Renal cortex interstitium (tissue), 11 donors: ENCODE measurements around the gene IL15RA. TPM values are rescaled to one million over a fixed set of nuclear protein-coding genes. Genes with fewer than 3 reads are reported as not detected.

Experiments used
- DNase-seq, 11 donors: peaks; one replicate each; pipeline ENCODE4 v3.0.0-alpha.2; 2013; ENCODE audit warnings: low read depth in 9 of 11, low spot score in 4 of 11; ENCODE audit errors: extremely low read depth in 1 of 11
- polyA plus RNA-seq, 3 donors: library from polyadenylated mRNA; unstranded; fragments of 120-200 nt; gene quantifications; one replicate each; pipeline ENCODE4 v1.2.1, GENCODE V29; 2013; ENCODE audit not compliant: insufficient read length in 3 of 3

IL15RA gene
- polyA plus RNA-seq, 3 donors, result 1.6 to 2.4 (median 1.7) TPM

DNA sequence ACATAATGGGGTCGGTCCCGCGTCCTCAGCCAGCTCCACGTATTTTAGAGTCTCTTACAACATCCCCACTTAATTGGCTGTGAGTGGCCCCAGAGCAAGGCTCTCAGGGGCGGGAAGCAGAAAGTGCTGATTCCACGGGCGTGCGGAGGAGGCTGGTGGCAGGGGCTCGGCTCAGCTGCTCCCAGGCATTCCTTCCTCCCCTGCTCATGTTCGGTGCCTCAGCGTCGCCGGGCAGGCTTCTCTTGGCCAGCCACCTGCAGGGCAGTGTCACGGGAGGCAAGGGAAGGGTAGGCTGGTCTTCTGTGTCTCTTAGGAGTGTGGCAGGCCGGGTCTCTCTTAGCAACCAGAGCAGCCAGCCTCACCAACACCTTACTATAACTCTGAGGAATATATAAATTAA lies 33.8 kb downstream of the IL15RA start:
- DNase-seq, result peak in 1 of 11 donors; percentile 33

DNA sequence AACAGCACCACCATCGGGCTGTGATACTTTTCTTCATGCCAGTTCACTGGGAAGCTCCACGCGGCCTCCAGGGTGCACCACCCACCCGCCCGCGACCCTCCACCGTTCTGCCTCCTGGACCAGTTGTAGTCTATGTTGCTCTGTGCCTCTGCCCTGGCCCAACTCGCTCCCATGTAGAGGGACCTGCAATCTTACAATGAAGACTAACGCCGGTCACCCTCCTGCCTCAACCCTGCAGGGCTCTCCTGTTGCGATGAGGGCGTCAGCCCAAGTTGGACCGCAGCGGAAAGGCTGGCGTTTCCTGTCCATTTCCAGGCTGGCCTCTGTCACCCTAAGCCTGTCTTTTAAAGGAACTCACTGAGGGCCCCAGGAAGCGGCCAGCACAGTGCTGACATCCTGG lies 34.9 kb downstream of the IL15RA start:
- DNase-seq, result no peak

DNA sequence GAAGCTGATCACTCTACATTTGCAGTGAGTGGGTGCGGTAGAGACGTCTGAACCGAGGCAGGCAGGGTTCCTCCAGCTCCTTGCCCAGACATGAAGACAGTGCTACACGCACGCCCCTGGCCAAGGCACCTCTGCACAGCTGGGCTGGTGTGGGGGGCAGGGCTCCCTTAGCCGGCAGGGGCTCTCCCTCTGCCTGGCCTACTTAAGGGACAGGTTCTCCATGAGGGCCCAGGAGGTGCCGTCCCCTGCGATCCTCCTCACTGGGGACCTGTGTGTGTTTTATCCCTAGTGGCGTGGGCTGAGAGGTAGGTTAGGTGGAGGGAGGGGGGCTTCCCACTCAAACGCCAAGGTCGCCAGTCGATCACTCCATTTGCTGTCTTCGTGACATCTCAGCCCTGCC lies 35.3 kb downstream of the IL15RA start:
- DNase-seq, result no peak

- no peak for DNase-seq
Observed at GRCh38 chr10:5941579-5941978, 35.8 kb downstream of the IL15RA start.

- DNase-seq, result no peak
Observed at GRCh38 chr10:5940807-5941218, 36.5 kb downstream of the IL15RA start.

GRCh38 chr10:5938291-5938690 lies 39.1 kb downstream of the IL15RA start:
- no peak for DNase-seq

- DNase-seq, result no peak
Observed at GRCh38 chr10:5937016-5937415, 40.3 kb downstream of the IL15RA start.

- DNase-seq, result no peak
Observed at GRCh38 chr10:5935628-5936027, 41.7 kb downstream of the IL15RA start.

GRCh38 chr10:5933909-5934546 lies 43.3 kb downstream of the IL15RA start:
- no peak for DNase-seq

- no peak for DNase-seq
Observed at GRCh38 chr10:5932345-5932744, 45.0 kb downstream of the IL15RA start.

- DNase-seq, result no peak
Observed at GRCh38 chr10:5930272-5930671, 47.1 kb downstream of the IL15RA start.

DNA sequence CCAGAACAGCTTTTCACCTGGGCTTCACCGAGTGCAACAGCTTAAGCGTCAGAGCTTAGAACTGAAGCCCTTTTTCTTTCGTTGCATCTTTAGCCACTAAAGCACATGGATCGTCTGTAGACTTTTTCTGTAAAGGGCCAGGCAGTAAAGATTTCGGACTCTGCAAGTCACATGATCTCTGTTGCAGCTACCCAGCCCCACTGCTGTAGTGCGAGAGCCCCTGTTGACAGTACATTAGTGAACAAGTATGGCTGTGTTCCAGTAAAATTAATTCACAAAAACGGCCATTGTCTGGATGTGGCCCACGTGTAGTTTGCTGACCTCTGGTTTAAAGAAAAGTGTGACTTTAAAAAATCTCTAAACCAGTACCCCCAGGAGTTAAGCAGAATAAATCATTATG lies 47.9 kb downstream of the IL15RA start:
- no peak for DNase-seq

DNA sequence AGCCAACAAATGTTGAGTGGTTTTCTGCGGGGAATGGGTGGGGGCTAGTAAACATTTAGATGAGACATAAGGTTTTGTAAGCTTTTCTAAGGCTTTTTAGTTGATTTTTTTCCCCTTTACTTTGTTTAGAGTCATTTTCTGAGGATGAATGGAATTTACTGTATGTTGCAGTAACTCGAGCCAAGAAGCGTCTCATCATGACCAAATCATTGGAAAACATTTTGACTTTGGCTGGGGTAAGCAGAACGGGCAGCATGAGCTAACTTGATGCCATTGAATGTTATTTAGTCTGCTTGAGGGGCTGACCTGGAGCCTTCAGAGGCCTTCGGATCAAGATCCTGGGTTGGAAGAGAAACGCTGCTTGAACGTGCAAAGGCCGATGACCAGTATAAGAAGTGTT lies 50.0 kb downstream of the IL15RA start:
- DNase-seq, result no peak

DNA sequence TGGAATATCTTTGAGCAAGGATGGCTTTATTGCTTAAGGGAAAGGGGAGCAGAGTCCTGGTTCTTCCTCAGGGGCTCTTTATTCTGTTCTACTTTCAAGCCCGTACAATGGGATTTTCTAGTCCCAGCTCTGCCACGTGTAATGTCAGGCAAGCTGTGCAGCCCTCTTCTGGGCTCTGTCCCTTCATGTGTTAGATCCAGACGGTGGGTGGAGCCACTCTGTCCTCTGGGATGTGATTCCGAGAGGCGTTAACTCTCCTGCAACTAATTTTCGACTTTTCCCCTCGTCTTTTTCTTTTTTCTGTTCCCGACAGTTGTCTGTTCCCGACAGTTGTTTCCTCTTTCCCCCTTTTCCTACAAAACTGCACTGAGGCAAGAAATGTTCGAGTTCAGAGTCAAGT lies 52.5 kb downstream of the IL15RA start:
- DNase-seq, result no peak

- no peak for DNase-seq
Observed at GRCh38 chr10:5921746-5922145, 55.6 kb downstream of the IL15RA start.

DNA sequence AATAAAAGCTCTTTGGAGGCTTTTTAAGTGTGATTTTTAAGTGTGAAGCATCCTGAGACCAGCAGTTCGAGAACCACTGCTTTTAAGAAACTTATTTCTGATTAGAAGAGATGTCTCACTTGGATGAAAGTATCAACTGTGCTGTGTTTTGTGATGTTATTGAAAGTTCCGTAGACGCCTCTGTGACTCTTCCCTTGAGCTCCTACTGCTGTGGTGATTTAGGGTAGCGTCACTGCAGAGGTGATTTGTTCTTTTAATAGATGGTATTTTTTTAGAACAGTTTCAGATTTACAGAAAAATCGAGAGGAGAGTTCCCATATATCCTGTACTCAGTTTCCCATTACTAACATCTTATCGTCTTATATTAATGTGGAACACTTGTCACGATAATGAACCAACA lies 57.8 kb downstream of the IL15RA start:
- no peak for DNase-seq

DNA sequence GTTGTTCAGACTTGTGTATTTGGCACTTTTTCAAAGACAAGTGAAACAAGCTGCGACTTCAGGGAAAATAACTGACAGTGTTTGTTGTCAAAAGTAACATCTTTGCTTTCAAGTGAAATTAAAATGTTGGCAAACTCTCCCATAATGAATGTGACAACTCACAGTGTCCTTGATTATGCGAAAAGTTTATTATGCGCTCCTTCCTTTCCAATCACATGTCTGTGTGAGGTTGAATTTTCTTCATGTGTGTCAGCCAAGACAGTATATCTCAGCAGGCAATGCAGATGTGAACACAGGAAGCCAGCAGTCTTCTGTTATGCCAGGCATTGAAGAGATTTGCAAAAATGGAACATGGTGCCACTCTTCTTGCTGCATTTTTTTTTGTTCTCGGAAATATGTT lies 58.6 kb downstream of the IL15RA start:
- DNase-seq, result no peak

DNA sequence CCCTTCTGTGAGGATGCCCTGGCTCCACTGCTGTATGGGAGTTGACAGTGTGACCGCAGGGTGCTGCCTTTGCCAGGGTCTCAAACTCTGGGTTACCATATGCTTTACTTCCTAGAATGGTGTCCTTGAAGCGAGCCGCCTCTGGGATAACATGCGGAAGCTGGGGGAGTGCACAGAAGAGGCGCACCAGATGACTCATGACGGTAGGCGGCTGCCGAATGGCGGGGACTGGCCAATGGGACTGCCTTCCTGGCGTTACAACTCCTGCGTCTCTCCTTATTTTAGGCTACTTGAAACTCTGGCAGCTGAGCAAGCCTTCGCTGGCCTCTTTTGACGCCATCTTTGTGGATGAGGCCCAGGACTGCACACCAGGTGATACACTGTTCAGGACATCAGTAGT lies 60.0 kb downstream of the IL15RA start:
- DNase-seq, result no peak

DNA sequence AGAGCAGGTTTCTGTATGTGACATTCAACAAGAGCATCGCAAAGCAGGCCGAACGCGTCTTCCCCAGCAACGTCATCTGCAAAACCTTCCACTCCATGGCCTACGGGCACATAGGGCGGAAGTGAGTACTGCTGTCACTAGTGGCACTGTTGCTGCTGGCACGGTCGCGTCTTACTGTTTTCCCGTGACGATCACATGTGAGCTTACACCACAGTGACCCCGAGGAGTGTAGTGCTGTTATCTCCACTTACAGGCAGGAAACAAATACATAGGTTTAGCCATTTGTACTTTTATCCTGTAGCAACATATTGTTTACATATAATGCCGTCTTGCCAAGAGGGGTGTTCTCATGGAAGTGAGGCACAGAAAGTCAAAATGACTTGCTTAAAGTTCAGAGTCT lies 61.9 kb downstream of the IL15RA start:
- DNase-seq, result no peak

- no peak for DNase-seq
Observed at GRCh38 chr10:5913736-5914135, 63.6 kb downstream of the IL15RA start.

GRCh38 chr10:5911670-5912069 lies 65.7 kb downstream of the IL15RA start:
- DNase-seq, result no peak
